COLO668 (cell line): ENCODE results near the gene C6orf47.

ENCODE experiments used
- DNase-seq: peaks from one replicate; lab custom pipeline; 2025; ENCODE audit not compliant: unreplicated experiment; lab: John Stamatoyannopoulos, UW

Gene C6orf47

DNA sequence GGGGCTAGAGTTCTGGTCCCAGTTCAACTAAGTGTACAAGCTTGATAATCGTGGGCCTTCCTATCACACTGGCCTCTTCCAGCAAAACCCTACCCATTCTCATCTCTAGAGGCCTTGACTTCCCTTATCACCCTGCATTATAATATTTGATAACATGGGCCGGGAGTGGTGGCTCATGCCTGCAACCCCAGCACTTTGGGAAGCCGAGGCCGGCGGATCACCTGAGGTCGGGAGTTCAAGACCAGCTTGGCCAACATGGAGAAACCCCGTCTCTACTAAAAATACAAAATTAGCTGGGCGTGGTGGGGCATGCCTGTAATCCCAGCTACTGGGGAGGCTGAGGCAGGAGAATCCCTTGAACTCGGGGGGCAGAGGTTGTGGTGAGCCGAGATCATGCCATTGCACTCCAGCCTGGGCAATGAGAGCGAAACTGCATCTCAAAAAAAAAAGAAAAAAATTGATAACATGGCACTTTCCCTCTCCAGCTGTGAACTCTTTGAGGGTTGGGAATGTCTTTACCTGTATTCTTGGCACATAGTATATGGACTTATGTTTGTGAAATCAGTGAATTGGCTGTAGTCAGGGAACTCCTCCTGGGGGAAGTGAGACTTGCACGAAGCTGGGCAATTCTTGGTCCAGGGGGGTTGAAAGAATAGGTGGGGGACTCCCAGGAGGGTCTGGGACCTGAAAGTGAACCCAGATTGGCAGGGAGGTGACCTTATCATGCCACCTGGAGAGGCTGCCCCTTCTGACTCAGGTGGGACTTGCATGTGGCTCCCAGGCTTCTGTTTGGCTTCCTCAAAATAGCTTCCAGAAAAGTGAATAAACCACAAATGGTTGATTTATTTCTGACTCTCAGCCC lies 915 bp upstream of the C6orf47 start:
- no peak for DNase-seq

DNA sequence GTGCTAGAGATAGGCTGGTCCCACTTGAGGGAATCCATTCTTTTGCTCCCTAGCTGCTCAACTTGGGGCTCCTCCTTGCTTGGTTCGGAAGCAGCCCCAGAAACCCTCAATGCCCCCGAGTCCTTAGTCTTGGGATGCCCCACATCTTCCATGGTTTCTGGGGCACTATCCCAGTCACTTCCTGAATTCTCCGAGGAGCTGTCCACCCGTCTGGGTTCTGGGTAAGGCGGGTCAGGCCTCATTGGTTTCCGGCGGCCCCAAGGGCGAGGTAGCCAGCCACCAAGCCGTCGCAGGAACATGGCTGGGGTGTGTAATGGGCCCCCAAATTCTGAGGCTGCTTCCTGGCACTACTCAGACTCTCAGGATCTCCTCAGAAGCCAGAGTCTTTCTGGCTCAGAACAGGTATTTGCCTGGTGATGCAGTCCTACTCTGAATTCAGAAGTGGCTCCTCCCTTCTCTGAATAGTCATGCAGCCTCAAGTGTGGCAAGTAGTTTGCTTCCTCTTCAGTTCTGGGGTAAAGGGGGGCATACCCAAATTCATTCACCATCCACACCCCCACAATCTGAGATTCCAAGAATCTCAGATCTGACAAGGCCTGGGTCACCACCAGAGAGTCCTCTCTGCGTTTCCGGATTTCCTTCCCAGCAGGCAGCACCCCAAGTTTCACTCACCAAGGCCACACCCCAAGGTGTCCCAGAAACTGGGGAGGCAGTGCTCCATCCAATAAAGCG lies 763 bp downstream of the C6orf47 start:
- DNase-seq, result no peak

DNA sequence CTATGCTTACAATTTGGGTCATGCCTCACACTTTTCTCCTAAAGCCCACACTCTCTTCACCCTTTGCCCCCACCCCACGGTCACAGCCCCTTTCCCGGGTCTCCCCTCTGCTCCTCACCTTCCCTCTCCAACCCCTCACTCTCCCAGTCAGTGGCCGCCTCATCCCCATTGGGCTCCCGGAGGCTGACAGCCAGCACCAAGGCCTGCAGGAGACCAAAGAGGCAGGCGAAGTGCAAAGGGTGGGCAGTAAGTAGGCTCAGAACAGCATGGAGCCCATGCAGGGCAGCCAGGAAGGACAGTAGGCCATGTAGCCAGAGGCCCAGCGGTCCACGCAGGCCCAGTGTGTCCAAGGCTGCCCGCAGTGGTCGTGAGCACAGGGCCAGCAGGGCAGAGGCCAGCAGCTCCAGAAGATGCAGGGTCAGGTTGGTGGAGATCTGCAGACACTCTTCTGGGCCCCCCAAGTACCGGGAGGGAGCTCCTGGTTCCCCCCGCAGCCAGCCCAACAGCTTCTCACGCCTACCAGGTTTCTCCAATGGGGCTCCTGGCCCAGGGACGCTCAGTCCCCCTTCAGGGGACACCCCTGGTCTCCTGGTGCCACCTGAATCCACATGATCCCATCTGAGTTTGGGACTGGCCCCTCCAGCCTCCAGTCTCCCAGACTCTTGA lies 1.5 kb downstream of the C6orf47 start:
- no peak for DNase-seq

DNA sequence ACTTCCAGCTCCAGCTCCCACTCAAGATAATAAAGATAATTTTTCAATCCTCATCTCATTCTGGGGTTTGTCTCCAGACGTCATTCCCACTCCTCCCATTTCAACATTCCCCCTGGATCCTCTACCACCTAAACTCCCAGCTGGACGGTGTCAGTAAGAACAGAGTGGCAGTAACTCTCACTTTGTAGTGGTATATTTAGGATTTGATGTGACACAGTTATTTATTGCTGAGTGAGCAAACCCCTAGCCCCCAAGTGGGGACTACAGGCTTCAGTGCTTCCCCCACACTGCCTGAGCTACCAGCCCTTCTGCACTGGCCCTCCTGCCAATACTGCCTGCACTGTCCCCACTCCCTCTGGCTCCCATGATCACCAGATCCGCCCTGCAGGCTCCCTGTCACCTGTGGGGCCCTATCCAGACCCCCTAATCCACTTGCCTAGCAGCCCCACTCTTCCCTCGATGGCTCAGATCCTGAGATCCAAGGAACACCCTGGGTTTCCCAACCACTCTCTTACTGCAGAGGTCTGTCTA lies 2.4 kb downstream of the C6orf47 start:
- no peak for DNase-seq

DNA sequence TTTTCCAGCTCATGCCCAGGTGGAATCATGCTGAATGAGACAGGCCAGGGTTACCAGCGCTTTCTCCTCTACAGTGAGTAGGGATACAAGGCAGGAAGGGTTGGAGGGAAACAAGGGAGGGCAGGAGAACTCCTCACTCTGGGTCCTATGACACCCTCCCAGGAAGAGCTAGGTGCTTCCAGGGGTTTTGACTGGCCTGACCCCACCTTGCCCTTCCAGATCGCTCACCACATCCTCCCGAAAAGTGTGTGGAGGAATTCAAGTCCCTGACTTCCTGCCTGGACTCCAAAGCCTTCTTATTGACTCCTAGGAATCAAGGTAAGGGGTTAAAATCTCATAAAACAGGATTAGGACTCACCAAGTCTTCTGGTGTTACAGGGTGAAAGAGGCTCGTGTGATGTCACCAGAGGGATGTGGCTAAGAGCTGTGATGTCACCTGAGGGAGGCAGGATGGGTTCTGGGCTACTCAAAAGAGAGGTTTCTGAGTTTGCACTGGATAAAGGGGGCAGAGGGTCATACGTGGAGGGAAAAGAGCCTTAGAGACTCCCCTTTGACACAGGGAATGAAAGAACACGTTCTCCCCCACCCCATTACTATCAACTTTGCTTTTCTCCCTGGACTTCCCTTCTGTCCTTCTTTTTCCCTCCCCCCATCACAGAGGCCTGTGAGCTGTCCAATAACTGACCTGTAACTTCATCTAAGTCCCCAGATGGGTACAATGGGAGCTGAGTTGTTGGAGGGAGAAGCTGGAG lies 3.0 kb downstream of the C6orf47 start:
- DNase-seq, result no peak

DNA sequence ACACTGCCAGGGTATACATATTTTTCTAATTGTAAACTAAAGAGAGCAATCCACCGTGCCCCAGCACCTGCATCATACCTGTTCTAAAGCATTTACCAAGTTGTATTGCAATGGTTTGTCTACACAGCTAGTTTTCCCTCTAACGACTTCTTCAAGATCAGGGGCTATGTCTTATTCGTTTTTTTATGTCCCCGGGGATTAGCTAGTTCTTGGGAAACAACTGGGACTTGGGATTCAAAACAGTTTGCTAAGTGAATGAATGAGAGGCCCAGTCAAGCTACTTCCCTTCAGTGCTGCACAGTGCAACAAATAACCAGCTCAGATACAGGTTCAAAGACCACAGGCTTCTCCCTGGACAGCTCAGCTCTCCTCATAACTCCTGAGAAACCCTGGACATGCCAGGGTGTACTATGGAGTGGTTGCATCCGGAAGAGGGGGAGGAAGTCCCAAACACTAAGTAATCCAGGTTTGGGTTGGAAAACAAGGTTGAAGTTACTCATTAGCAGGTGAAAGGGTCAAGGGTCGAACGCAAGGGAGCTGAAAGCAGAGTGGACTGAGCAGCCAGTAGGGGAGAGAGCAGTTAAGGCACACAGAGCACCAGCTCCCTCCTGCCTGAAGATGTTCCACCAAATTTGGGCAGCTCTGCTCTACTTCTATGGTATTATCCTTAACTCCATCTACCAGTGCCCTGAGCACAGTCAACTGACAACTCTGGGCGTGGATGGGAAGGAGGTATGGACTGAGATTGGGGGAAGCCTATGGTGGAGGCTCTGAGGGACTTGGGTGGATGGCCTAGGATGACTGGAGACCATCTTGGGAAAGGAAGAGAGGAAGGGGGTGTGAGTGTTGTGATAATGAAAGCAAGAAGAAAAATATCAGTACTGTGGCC lies 5.0 kb downstream of the C6orf47 start, which contains the start of gene APOM:
TSS of gene APOM (plus strand) at position 546 of the 889 bp plus-strand sequence. CDS start at position 619, 73 bp downstream.
- no peak for DNase-seq

DNA sequence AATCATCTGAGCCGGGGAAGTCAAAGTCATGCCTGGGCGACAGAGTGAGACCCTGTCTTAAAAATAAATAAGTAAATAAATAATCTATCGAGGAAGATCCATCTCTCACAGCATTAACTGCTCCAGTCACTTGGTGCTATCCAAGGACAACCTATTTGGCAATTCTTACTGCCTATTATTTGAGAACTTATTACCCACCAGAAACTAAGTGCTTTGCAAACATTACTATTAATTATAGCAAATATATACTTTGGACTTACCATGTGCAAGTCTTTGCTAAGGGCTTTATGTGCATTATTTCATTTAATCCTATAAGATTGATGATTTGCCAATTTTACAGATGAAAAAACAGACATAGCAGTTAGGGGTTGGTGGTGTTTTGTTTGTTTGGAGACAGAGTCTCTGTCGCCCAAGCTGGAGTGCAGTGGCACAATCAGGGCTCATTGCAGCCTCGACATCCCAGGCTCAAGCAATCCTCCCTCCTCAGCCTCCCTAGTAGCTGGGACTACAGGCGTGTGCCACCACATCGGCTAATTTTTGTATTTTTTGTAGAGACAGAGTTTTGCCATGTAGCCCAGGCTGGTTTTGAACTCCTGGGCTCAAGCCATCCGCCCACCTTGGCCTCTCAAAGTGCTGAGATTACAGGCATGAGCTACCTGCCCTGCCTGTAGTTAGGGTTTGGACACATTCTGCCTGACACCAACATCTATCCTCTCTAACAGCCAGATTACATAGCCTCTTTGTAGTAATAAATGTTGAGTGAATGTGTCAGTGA lies 5.8 kb downstream of the C6orf47 start:
- DNase-seq, result no peak

DNA sequence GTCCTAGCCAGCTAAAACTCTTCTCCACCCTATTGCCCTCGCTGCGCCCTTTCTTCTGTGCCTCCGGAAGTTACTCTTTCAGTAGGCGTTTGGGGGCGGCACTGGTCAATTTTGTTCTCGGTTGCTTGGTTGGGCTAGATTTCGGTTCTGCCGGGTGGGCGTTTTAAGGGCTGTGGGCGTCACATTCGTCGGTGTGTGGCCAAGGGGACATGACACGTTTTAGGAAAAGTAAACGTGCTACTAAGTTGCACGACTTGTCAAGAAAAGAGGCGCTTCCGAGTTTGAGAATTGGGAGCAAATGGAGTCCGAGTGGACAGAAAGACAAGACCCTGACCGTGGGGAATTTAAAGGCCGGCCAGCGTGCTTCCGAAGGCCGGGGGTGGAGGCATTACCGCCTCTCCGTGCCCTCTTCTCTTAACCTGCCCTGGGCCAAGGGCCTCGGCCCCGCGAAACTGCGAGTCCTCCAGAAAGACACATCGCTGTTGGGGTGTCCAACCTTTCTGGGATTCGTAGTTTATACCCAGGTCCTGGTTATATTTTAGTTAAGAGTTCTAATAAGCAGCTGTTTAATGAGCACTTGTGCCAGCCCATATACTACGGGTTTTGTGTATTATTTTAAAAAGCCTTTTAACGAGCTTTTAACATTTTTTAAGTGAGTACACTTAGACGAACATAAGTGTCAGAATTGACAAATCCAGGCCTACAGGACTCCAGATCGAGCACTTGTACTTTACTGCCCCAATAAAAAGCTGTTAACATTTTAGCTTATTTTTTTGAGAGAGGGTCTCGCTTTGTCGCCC lies 7.5 kb downstream of the C6orf47 start:
- peak; percentile 86 for DNase-seq

DNA sequence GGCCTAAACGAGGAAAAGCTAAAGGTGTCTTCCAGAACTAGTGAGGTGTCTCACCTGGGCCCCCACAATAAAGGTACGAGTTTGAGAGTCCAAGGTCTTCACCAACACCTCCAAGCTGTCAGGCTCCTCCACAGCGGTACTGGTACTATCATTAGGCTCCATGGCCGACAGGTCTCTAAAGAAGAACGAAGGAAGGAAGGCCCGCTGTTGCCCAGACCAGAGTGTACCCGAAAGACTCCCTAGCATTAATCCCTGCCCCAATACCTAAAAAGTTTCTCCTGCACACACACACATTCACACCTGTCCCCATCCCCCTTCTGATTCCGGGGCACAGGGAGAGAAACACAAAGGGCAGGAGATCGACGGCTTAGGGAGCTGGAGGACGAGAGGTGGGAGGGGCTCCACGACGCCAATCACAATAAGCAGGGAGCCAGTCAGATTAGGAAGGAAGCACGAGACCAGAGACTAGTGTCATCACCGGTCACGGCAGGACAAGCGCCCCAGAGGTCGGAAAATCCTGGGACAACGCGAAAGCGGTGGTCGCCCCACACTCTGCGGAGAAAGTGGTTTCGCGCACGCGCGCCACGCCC lies 8.9 kb downstream of the C6orf47 start:
- DNase-seq, result peak; percentile 66

DNA sequence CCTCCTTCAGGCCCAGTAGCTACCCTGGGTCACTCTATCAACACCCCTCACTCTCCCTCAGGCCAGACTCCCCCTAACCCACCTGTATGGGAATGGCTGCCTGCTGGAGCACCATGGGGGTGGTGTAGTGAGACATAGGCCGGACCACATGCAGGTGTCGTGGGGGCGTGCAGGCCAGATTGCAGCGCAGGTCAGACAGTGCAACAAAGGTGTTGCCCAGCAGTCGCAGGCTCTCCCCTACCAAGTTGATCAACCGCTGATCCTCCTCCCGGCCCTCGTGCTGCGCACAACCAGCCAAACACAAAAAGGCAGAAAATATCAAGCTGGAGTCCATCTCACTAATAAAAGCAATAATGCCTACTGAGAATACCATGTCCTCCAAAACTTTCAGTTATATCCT lies 15.3 kb downstream of the C6orf47 start:
- DNase-seq, result no peak

DNA sequence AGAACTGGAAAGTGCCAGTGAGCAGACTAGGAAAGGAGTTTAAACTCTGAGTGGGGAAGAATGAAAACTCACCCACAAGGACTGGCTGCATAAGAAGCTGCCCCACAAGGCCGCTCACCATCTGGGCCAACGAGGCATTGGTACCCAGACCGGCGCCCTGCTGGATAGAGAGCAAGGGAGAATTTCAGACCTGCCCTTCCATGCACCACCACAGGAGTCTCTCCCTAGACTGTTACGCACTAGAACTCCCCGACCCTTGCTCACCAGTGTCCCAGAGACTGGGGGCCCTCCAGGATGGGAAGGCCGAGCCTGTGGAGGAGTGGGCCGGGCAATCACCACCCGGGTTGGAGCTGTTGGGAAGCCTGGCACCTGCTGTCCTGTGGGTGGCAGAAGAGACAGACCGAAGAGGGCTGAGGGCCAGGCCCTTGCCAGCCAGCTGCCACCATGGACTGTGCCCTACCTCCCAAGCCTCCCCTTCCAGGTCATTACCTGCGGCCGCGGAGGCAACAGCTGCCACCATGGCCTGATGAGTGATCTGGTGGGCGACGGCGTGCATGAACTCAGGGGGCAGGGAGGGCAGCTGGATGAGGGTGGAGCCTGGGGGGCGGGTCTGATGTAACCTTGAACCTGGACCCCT lies 16.6 kb downstream of the C6orf47 start:
- no peak for DNase-seq

DNA sequence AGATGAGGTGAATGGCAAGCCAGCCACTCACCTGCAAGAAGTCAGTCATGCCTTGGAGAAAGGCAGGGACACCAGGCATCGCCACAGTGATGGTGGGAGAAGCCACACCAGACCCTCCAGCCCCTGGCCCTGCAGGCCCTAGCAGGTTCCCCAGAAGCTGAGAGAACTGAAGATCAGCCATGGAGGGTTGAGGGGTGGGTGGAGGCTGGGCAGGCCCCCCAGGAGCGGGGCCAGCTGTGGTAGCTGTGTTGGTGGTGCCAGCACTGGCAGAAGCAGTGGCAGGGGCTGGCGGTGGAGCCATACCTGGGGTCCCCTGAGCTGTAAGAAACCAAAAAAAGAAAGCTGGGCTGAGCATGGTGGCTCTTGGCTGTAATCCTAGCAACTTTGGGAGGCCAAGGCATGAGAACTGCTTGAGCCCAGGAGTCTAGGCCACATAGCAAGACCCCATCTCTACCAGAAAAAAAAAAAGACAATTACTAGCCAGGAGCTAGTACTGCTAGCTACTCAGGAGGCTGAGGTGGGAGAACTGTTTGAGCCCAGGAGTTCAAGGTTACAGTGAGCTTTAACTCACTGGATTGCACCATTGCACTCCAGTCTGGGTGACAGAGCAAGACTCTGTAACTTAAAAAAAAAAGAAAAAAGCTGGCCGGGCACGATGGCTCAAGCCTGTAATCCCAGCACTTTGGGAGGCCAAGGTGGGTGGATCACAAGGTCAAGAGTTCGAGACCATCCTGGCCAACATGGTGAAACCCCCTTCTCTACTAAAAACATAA lies 17.6 kb downstream of the C6orf47 start:
- no peak for DNase-seq

DNA sequence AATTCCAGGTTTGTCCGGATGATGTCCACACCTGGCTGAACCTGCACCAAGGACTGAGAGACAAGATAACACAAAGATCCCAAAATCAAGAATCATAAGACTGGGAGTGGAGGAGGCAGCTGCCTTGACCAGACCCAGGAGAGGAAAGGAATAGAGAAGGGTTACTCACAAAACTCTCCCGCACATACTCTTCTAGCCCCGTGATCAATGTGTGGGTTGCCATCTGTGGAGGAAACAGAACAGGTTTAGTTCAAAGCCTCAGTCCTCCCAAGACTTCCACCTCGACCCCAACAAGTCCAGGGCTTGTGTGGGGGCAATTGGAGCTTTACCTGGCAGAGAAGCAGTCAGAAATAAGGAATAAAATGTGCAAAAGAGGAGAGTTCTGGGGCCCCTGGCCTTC lies 19.2 kb downstream of the C6orf47 start:
- DNase-seq, result no peak

DNA sequence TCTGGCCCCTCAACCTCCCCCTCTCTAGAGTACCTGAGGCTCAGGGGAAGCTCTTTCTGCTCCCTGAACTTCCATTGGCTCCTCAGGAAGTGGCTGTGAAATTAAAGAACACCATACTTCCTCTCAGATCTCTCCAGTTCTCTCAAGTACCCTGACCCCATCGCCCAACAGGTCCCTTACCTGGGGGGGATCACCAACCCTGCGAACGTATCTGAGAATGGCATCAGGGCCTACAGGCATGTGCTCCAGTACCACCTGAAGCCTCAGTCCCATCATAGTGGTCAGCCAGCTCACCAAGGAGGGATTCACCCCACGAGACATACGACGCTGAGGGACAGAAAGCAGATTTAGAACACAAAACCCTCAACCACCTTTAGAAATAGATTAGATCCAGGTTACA lies 20.0 kb downstream of the C6orf47 start:
- no peak for DNase-seq

DNA sequence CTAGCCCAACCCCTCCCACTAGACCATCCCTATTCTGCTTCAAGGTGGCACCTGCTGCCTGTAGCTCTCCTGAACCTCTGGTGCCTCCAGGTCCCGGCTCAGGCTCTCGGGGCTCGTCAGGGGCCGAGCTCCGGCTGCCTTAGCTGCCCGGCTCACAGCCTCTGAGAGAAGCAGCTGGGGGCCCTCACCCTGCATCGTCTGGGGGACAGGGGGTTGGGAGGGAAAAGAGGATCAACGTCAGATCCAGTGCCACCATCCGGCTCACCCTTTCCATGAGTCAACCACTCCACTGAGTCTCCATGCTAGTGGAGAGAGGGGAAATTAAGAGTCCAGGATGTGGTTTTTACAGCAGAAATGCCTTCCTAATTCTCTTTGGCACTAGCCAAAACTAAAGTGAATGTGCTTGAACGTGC lies 21.1 kb downstream of the C6orf47 start:
- no peak for DNase-seq

DNA sequence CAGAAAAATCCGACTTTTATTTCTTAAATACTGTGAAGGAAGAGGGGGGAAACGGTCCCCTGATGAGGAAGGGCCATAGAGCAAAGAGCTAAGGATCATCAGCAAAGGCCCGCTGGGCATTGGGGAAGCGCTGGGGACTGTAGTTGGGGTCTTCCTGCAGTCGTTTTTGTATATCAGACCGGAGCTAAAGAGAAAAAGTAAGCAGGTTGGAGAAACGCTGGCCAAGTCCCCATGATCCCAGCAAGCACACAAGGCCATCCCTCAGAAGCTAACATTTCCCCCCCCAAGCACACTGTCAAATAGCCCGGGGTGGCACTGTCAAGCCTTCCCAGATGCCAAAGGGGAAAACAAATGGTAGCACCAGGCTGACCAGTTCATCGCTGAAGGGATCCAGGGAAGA lies 21.5 kb downstream of the C6orf47 start:
- no peak for DNase-seq
